Natural killer cell treated with Interleukin-12 subunit alpha and Interleukin-12 subunit beta and Interleukin-15 and Interleukin-18, amount 100 ng/mL, for 72 hours (primary cell): ENCODE data around the gene PGP. TPM values are rescaled to one million over a fixed set of nuclear protein-coding genes. Genes with fewer than 3 reads are reported as not detected.
"Not testable (repeated sequence)": the region's sequence is repeated elsewhere in the genome, so short reads cannot be mapped to it uniquely, and the experiment has no call there.

ENCODE experiments used
- ATAC-seq, 2 donors: fragments of 150-1000 bp; cut with Tn5 transposase in 1 of 2; sonication (Bioruptor Pico), chemical (Tn5 transposase) in 1 of 2; 2 replicates each; pipeline ENCODE4 v1.10.0; 2021
- DNase-seq: peaks from one replicate; pipeline ENCODE4 v3.0.0; 2022; ENCODE audit warnings: low spot score
- H3K27ac Mint-ChIP-seq, 2 donors: 1 replicate in 1 of 2; 2 replicates in 1 of 2; pipeline ENCODE4 v1.8.0; 2022; ENCODE audit warnings: mixed read lengths in 2 of 2, mild to moderate bottlenecking in 1 of 2, moderate library complexity in 1 of 2
- H3K27me3 Mint-ChIP-seq, 2 donors: 1 replicate in 1 of 2; 2 replicates in 1 of 2; pipeline ENCODE4 v1.8.0; 2022; ENCODE audit warnings: mixed read lengths in 2 of 2
- H3K36me3 Mint-ChIP-seq: one replicate; pipeline ENCODE4 v1.8.0; 2022; ENCODE audit warnings: mixed read lengths
- H3K4me1 Mint-ChIP-seq, 2 donors: 1 replicate in 1 of 2; 2 replicates in 1 of 2; pipeline ENCODE4 v1.8.0; 2022; ENCODE audit warnings: low read depth in 2 of 2, mixed read lengths in 2 of 2, mild to moderate bottlenecking in 1 of 2
- H3K4me3 Mint-ChIP-seq: one replicate; pipeline ENCODE4 v1.8.0; 2022; ENCODE audit warnings: mixed read lengths
- H3K9me3 Mint-ChIP-seq: 2 replicates; pipeline ENCODE4 v1.8.0; 2022; ENCODE audit warnings: mixed read lengths
- total RNA-seq, 2 donors: library from RNA; stranded (reverse); gene quantifications; one replicate each; pipeline ENCODE4 v1.2.3, GENCODE V29; 2022

Gene PGP
- total RNA-seq, 2 donors from 2014 or later = 18.8 to 39.8 TPM

DNA sequence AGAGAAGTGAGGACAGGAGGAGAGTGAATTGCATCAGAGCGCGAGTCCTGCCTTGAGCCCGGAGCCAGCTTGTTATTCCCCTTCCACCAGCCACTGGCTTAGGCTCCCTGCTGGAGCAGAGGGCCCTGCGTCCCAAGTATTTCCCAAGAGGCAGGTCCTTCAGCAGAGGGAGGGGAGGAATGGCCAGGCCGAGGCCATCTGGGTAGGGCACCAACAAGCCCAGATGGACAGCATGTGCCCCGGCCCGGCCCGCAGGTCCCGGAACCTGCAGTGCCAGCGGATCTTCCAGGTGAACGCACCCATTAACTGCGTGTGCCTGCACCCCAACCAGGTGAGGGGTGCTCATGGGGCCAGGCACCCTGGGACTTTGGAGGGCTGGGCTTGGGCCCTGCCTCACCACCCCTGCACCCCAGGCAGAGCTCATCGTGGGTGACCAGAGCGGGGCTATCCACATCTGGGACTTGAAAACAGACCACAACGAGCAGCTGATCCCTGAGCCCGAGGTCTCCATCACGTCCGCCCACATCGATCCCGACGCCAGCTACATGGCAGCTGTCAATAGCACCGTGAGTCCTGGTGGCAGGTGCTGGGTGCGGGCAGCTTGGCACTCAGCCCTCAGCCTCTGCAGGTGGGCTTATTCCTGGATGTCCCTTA is 7.7 kb downstream of the PGP start:
- H3K9me3 Mint-ChIP-seq = no peaks in the 10 kb centered on the region
- peak overlapping the region; percentile 41 to 59 for H3K27ac Mint-ChIP-seq

DNA sequence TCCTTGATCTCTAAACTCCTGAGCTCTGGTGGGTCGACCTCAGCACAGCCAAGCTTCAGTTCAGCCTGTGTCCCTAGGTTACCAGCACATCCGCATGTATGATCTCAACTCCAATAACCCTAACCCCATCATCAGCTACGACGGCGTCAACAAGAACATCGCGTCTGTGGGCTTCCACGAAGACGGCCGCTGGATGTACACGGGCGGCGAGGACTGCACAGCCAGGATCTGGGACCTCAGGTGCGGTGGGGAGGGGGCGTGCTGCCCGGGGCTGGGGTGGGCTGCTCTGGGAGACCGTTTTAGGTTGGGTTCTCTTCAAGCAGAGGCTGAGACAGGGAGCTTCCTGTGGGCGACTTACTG is 8.2 kb downstream of the PGP start:
- DNase-seq (no peak), ATAC-seq (no peak)
- Mint-ChIP-seq H3K36me3 (peaks cover 6% of the 10 kb centered on the region), H3K4me1 (peaks cover 21% of the 10 kb centered on the region in 2 donors), H3K27me3 (no peaks in the 10 kb centered on the region), H3K27ac (peak overlapping the region; percentile 59 to 71), H3K4me3 (peak overlapping the region; percentile 86), H3K9me3 (no peaks in the 10 kb centered on the region)

More for the DNA sequence above, 7.7 kb downstream of the PGP start:
- peaks cover 6% of the 10 kb centered on the region for H3K36me3 Mint-ChIP-seq
- H3K4me1 Mint-ChIP-seq = peaks cover 24% of the 10 kb centered on the region in 2 donors
- H3K27me3 Mint-ChIP-seq = no peaks in the 10 kb centered on the region
- DNase-seq = no peak
- no peak for ATAC-seq
- peak overlapping the region; percentile 86 for H3K4me3 Mint-ChIP-seq

DNA sequence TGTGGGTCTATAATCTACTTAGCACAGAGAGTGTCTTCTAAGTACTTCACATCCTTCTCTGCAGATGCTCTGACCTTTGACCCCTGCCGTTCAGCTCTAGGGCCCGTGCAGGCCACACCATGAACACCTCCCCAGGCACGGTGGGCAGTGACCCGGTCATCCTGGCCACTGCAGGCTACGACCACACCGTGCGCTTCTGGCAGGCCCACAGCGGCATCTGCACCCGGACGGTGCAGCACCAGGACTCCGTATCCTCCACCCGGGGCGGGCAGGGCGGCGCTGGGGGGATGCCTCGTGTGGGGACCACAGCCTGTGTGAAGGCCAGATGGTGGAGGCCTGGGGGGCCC is 8.7 kb downstream of the PGP start:
- peaks cover 21% of the 10 kb centered on the region in 2 donors for H3K4me1 Mint-ChIP-seq
- peak in 1 of 2 donors; percentile 7 for ATAC-seq
- no peaks in the 10 kb centered on the region for H3K9me3 Mint-ChIP-seq

DNA sequence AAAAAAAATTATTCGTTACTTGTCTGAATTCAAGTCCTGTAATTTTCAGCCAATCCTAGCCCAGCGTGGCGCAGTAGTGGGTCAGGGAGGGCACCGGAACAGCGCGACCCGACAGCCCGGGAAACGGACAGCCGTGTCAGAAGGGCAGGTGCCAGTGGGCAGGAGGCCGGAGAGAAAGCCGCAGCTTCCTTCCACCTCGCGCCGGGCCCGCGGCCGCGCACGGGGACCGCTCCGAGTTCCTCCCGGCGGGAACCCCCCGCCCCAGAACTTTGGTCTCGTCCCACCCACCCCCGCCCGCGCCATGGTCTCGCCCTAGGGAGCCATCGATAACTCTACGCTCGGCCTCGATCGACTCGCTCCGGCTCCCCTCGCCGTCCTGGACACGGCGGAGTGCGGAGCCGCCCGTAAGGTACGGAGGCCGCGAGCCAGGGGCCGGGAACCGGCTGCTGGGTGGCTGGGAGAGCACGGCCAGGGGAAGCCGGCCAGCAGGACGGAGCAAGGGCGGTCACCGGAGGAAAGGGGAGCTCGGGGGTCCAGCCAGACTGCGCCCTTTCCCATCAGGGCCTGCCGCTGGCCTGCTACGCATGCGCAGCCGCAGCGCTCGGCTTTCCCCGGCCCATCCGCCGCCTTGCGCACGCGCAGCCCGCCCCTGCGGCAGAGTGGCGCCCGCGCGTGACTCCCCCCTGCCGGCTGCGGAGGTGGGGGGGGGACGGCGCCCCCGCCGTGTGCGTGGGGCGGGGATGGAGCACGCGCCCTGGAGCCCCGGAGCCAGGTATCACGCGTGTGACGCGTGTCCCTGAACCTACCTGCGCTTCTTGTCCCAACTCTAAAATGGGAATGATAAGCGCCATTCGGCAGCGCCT is 9.3 kb downstream of the PGP start, which contains the start of gene MLST8:
MLST8 (plus strand) TSS at position 351 of the 863 bp plus-strand sequence. CDS start 632 bp downstream, outside the sequence.
- peaks cover 21% of the 10 kb centered on the region in 2 donors for H3K4me1 Mint-ChIP-seq
- H3K4me3 Mint-ChIP-seq = peak within 1 kb of the TSS; percentile 86
- peak; percentile 93 to 94 for ATAC-seq
- peaks cover 6% of the 10 kb centered on the region for H3K36me3 Mint-ChIP-seq
- DNase-seq = peak; percentile 92
- no peaks in the 10 kb centered on the region for H3K27me3 Mint-ChIP-seq
- peak within 1 kb of the TSS; percentile 59 to 71 for H3K27ac Mint-ChIP-seq
- H3K9me3 Mint-ChIP-seq = no peaks in the 10 kb centered on the region

More for the DNA sequence above, 8.7 kb downstream of the PGP start:
- H3K27me3 Mint-ChIP-seq = no peaks in the 10 kb centered on the region
- H3K27ac Mint-ChIP-seq = peak overlapping the region; percentile 59 to 71
- peaks cover 6% of the 10 kb centered on the region for H3K36me3 Mint-ChIP-seq
- no peak for DNase-seq
- H3K4me3 Mint-ChIP-seq = peak overlapping the region; percentile 86

DNA sequence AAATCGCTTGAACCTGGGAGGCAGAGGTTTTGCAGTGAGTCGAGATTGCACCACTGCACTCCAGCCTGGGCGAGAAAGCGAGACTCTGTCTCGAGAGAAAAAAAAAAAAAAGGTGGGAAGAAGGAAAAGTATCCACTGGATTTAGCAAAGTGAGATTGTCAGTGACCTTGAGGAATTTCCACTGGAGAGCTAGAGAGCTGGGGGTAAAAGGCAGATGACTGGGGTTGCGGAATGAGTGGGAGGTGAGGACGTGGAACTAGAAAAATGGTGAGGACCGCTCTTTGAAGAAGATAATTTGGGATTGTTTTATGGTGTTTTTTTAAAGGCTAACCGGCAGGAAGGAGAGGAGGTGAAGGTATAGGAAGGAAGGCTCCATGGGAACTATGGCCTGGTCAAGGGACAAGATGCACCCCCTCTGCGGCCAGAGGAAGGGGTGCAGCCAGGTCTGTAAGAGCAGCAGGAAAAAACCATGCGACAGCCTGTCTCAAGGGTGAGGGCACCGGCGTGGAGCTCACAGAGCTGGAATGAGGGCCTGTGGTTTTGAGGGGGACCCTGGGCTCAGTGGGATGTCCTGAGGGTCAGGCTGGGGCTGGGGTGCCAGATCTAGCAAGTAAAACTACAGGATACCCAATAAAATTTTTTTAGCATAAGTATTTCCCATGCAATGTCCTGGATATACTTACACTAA is 10.1 kb downstream of the PGP start:
- peak overlapping the region; percentile 56 to 71 for H3K27ac Mint-ChIP-seq
- no peaks in the 10 kb centered on the region for H3K9me3 Mint-ChIP-seq
- peaks cover 21% of the 10 kb centered on the region in 2 donors for H3K4me1 Mint-ChIP-seq
- peaks cover 6% of the 10 kb centered on the region for H3K36me3 Mint-ChIP-seq
- H3K27me3 Mint-ChIP-seq = no peaks in the 10 kb centered on the region
- no peak for ATAC-seq
- DNase-seq = no peak
- H3K4me3 Mint-ChIP-seq = peak overlapping the region; percentile 81

DNA sequence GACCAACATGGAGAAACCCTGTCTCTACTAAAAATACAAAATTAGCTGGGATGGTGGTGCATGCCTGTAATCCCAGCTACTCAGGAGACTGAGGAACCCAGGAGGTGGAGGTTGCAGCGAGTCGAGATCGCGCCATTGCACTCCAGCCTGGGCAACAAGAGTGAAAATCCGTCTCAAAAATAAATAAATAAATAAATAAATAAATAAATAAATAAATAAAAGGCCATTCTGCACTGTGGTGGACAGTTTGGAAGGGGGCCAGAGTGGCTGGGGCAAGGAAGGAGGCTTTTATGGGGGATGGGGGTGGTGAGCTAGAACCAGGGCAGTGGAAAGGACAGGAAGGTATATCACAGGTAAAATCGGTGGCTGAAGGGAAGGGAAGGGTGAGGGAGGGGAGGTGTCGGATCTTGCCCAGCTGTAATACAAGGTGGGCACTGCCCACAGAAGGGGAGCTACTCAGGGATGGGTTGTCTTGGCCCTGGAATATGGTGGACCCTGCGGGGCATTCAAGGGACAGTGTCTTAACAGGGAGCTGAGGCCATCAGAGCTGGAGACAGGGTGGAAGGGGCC is 11.4 kb downstream of the PGP start:
- peak overlapping the region; percentile 56 to 71 for H3K27ac Mint-ChIP-seq
- H3K36me3 Mint-ChIP-seq, H3K27me3 Mint-ChIP-seq, DNase-seq, H3K9me3 Mint-ChIP-seq, ATAC-seq: not testable (repeated sequence)
- H3K4me1 Mint-ChIP-seq = peaks cover 21% of the 10 kb centered on the region in 2 donors
- H3K4me3 Mint-ChIP-seq = peak overlapping the region; percentile 38

DNA sequence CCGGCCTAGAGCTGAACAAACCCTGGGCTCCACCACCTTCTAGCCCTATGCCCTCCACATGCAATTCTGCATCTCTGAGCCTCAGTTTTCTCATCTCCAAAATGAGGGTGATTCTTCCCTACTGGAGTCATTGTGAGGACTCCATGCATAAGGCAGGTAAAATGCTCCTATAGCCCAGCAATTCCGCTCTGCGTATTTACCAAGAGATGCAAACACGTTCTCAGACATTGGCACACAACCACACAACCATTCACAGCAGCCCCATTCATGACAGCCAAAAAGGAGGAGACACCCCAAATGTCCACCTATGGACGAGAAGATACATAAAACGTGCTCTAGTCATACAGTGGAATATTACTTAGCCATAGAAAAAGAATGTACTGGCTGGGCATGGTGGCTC is 14.3 kb downstream of the PGP start:
- peaks cover 7 to 10% of the 10 kb centered on the region in 2 donors for H3K27me3 Mint-ChIP-seq
- peaks cover 7 to 10% of the 10 kb centered on the region in 2 donors for H3K4me1 Mint-ChIP-seq
- no peak overlapping the region for H3K4me3 Mint-ChIP-seq
- H3K36me3 Mint-ChIP-seq = no peaks in the 10 kb centered on the region
- H3K9me3 Mint-ChIP-seq = no peaks in the 10 kb centered on the region
- DNase-seq = no peak
- ATAC-seq = no peak
- H3K27ac Mint-ChIP-seq = no peak overlapping the region

DNA sequence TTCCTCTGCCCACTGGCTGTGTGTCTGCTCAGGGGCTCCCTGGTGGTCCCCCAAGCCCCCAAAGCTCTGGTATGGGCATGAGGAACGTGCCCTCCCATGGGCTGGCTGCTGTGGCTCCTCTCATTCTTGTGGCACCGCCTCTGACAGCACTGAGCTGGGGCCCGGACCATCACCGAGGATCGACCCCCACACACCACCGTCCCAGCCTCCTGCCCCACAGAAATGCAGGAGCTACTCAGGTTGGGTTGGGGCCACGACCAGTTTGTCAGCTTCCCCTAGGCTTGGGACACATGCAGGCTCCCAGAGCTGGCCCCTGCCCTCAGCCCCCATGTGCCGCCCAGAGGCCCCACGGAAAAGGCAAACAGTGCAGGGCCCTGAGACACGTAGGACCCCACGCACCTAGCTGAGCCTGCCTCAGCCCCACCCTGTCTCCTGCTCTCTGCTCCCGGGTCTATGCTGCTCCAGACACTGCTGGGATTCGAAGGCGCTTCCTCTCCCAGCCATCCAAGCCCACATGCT is 15.0 kb downstream of the PGP start:
- ATAC-seq = no peak
- H3K4me3 Mint-ChIP-seq = no peak overlapping the region
- peaks cover 6 to 9% of the 10 kb centered on the region in 2 donors for H3K4me1 Mint-ChIP-seq
- DNase-seq = no peak
- no peaks in the 10 kb centered on the region for H3K9me3 Mint-ChIP-seq
- no peak overlapping the region for H3K27ac Mint-ChIP-seq
- no peaks in the 10 kb centered on the region for H3K36me3 Mint-ChIP-seq
- peaks cover 7 to 14% of the 10 kb centered on the region in 2 donors for H3K27me3 Mint-ChIP-seq

DNA sequence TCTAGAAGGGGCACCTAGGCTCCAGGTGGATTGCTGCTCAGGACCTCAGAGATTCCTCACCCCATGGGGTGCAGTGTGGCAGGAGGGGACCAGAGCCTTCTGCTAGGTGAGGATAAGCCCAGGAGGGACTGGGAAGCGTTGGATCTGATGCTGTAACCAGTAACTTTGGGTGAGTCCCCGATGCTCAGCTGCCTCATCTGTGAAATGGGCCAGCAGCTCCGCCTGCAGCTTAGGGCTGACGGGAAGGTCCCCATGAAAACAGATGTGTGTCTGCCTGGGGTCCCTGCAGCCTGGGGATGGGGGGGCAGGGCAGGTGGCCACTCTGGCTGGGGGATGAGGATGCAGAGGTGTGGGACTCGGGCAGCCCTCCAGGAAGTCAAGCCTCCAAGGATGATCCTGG is 15.5 kb downstream of the PGP start:
- Mint-ChIP-seq H3K36me3 (no peaks in the 10 kb centered on the region), H3K27ac (no peak overlapping the region), H3K9me3 (no peaks in the 10 kb centered on the region), H3K27me3 (peaks cover 7 to 15% of the 10 kb centered on the region in 2 donors), H3K4me1 (peaks cover 0 to 4% of the 10 kb centered on the region in 2 donors), H3K4me3 (no peak overlapping the region)
- no peak for DNase-seq
- no peak for ATAC-seq

DNA sequence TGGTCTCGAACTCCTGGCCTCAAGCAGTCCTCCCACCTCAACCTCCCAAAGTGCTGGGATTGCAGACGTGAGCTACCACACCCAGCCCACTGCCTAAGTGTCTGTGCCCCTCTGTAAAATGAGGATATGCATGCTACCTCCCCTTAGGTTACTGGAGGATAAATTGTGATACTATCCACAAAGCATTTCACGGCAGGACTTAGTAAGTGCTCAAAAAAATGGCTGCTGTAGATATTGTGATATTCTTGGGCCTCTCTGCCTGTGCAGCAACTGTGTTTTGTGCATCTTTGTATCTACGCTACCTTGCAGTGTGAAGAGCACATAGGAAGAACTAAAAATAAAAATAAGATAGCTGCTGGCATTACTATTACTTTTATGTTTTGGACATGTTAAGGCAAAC is 16.4 kb downstream of the PGP start:
- peaks cover 7 to 15% of the 10 kb centered on the region in 2 donors for H3K27me3 Mint-ChIP-seq
- no peaks in the 10 kb centered on the region for H3K9me3 Mint-ChIP-seq
- H3K4me1 Mint-ChIP-seq = peaks cover 0 to under 1% of the 10 kb centered on the region in 2 donors
- no peak overlapping the region for H3K27ac Mint-ChIP-seq
- H3K36me3 Mint-ChIP-seq = no peaks in the 10 kb centered on the region
- ATAC-seq = no peak
- DNase-seq = no peak
- H3K4me3 Mint-ChIP-seq = peak overlapping the region; percentile 30

DNA sequence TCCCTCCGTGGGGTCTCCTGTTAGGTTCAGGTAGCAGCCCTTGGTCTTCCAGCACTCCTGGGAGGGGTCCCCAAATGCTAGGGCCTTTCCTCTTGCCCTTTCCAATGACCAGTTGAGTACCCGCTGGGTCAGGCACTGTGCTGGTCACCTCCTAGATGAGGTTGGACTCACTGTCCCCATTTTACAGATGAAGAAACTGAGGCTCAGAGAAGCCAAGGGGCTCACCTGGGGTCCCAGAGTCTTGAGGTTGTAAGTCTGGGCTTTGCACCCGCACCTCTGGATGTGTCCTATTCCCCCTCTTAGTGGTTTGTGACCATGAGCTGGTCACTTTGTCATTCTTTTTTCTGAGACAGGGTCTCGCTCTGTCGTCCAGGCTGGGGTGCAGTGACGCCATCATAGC is 16.9 kb downstream of the PGP start:
- peak overlapping the region; percentile 30 for H3K4me3 Mint-ChIP-seq

DNA sequence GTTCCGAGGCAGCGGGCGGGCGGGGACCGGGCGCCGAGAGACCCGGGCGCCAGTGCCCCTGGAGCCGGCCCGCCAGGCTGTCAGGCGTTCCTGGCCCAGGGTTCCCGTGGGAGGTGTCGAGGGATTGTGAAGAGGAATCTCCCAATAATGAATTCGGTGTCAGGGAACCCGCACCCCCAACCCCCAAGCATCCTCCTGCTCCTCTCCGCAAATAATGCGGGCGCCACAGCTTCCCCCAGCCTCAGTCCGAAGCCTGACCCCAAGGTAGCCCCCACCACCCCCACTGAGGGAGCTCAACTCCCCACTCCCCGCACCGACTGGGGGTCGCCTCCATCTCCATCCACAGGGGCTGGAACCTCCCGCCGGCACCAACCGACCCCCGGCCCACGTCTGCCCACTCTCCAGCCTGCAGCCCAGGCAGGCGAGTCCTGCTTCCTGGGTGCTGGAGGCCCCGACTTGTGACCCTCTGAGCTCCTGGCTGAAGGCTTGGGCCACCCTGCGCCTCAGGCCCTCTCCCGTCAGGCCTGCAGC is 17.6 kb downstream of the PGP start:
- no peak for ATAC-seq
- Mint-ChIP-seq H3K27ac (no peak overlapping the region), H3K4me3 (peak overlapping the region; percentile 20), H3K27me3 (peaks cover 7 to 18% of the 10 kb centered on the region in 2 donors), H3K9me3 (no peaks in the 10 kb centered on the region), H3K4me1 (no peaks in the 10 kb centered on the region), H3K36me3 (no peaks in the 10 kb centered on the region)
- DNase-seq = no peak

More for the DNA sequence above, 16.9 kb downstream of the PGP start:
- DNase-seq (no peak), ATAC-seq (no peak)
- Mint-ChIP-seq H3K27ac (no peak overlapping the region), H3K9me3 (no peaks in the 10 kb centered on the region), H3K36me3 (no peaks in the 10 kb centered on the region), H3K27me3 (peaks cover 7 to 15% of the 10 kb centered on the region in 2 donors), H3K4me1 (no peaks in the 10 kb centered on the region)
